IPS-18c (cell line): Measurements from ENCODE around the gene INSL3.

ENCODE experiments used
- H3K4me3 ChIP-seq: 2 replicates; pipeline ENCODE4 v1.7.0; 2013; ENCODE audit warnings: low read depth, mild to moderate bottlenecking, low read length, moderate library complexity; ENCODE audit not compliant: insufficient read depth
- H3K9me3 ChIP-seq: one replicate; pipeline ENCODE4 v1.6.1; 2013; ENCODE audit warnings: mild to moderate bottlenecking, low read length, moderate library complexity; ENCODE audit not compliant: control insufficient read depth, insufficient read depth

INSL3 gene

GRCh38 chr19:17848595-17849292 is 27.4 kb upstream of the INSL3 start:
- Histone ChIP-seq H3K9me3 (no peaks in the 10 kb centered on the region), H3K4me3 (no peak overlapping the region)

GRCh38 chr19:17847538-17848366 is 26.4 kb upstream of the INSL3 start, which contains the start of gene JAK3:
Gene JAK3, minus strand, starts transcription at chr19:17847982. Its CDS starts 3,565 bp downstream, at chr19:17844417.
- Histone ChIP-seq H3K9me3 (no peaks in the 10 kb centered on the region), H3K4me3 (peak within 1 kb of the TSS; percentile 28; the same call in 1 of the 2 replicates)

- Histone ChIP-seq H3K9me3 (no peaks in the 10 kb centered on the region), H3K4me3 (no peak overlapping the region)
These were observed 24.8 kb upstream of the INSL3 start for GRCh38 chr19:17846146-17846545.

GRCh38 chr19:17843908-17844490 is 22.7 kb upstream of the INSL3 start:
- H3K4me3 ChIP-seq, result no peak overlapping the region
- H3K9me3 ChIP-seq, result no peaks in the 10 kb centered on the region

GRCh38 chr19:17843292-17843827 is 22.0 kb upstream of the INSL3 start:
- Histone ChIP-seq H3K9me3 (no peaks in the 10 kb centered on the region), H3K4me3 (no peak overlapping the region)

- H3K9me3 ChIP-seq, result no peaks in the 10 kb centered on the region
- H3K4me3 ChIP-seq, result peak overlapping the region; percentile 64
These were observed 21.5 kb upstream of the INSL3 start for GRCh38 chr19:17842663-17843291.

- H3K4me3 ChIP-seq, result peak overlapping the region; percentile 64
These were observed 20.7 kb upstream of the INSL3 start for GRCh38 chr19:17841810-17842662.

GRCh38 chr19:17841371-17841809 is 20.1 kb upstream of the INSL3 start:
- peak overlapping the region; percentile 41 for H3K4me3 ChIP-seq

More at GRCh38 chr19:17841810-17842662, 20.7 kb upstream of the INSL3 start:
- H3K9me3 ChIP-seq, result no peaks in the 10 kb centered on the region

GRCh38 chr19:17840019-17840418 is 18.7 kb upstream of the INSL3 start:
- H3K9me3 ChIP-seq, result no peaks in the 10 kb centered on the region

More at GRCh38 chr19:17841371-17841809, 20.1 kb upstream of the INSL3 start:
- no peaks in the 10 kb centered on the region for H3K9me3 ChIP-seq

GRCh38 chr19:17837972-17838371 is 16.7 kb upstream of the INSL3 start:
- no peak overlapping the region for H3K4me3 ChIP-seq
- H3K9me3 ChIP-seq, result no peaks in the 10 kb centered on the region

More at GRCh38 chr19:17840019-17840418, 18.7 kb upstream of the INSL3 start:
- no peak overlapping the region for H3K4me3 ChIP-seq

- Histone ChIP-seq H3K4me3 (no peak overlapping the region), H3K9me3 (no peaks in the 10 kb centered on the region)
These were observed 15.2 kb upstream of the INSL3 start for GRCh38 chr19:17836530-17836929.

GRCh38 chr19:17835182-17836006 is 14.1 kb upstream of the INSL3 start:
- H3K4me3 ChIP-seq, result no peak overlapping the region
- H3K9me3 ChIP-seq, result no peaks in the 10 kb centered on the region

- no peaks in the 10 kb centered on the region for H3K9me3 ChIP-seq
- H3K4me3 ChIP-seq, result no peak overlapping the region
These were observed 13.2 kb upstream of the INSL3 start for GRCh38 chr19:17834350-17835181.

- no peak overlapping the region for H3K4me3 ChIP-seq
- H3K9me3 ChIP-seq, result no peaks in the 10 kb centered on the region
These were observed 11.3 kb upstream of the INSL3 start for GRCh38 chr19:17832443-17833208.
